Left cardiac atrium (tissue), 4 donors: ENCODE results near the gene NTN4. TPM values are rescaled to one million over a fixed set of nuclear protein-coding genes. Genes with fewer than 3 reads are reported as not detected.
"Not testable (repeated sequence)": the region's sequence is repeated elsewhere in the genome, so short reads cannot be mapped to it uniquely, and the experiment has no call there.

Experiments used
- ATAC-seq, 2 donors: fragments of 200-7000 bp; cut with Tn5 transposase; one replicate each; pipeline ENCODE4 v1.9.1; 2020; ENCODE audit warnings: mild to moderate bottlenecking in 2 of 2, moderate library complexity in 2 of 2
- DNase-seq: peaks from one replicate; pipeline ENCODE4 v3.0.0-alpha.2; 2020
- intact Hi-C, 2 donors: fragments of 100-400 bp; cut with DNase I; formaldehyde crosslinking; loops; one replicate each; pipeline versions ENCODE4 v1.14.1 to v1.15.1; 2022 to 2023
- total RNA-seq, 2 donors: library from RNA; stranded (reverse); fragmentation: NEBNext Ultra II Directional; extraction: Animal tissue kit (Norgen Biotek cat#: 25700); gene quantifications; one replicate each; pipeline ENCODE4 v1.2.1, GENCODE V29; 2021
- donor health status: DM: no; HTN: yes; CAD: no.
- donor health status: DM: no; HTN: yes; CAD: no; lungs with severe emphysema.
- donor health status: DM: yes; HTN: yes; CAD: no.
- donor health status: Dilated cardiomyopathy.

The NTN4 gene
- total RNA-seq, 2 donors from 2014 or later: 63.3 to 81.4 TPM

GRCh38 chr12:95687937-95688336 lies 102.6 kb downstream of the NTN4 start:
- intact Hi-C loops: no loop called here
- ATAC-seq (no peak), DNase-seq (no peak)

DNA sequence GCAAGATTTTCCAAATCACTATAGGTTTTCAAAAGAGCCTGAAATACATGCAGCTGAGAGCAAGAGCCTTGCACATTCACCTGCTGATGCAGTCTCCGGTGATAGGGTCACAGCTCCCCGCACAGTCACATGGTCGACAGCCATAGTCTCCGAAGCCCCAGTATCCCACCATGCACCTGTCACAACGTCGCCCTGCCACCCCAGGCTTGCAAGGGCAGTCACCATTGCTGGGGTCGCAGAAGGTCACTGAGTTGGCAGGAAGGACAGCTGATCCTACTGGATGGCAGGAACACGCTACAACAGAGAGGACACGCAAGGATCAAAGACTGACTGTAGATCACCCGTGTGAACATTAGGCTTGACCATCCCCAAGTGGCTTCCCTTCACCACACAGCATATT lies 107.1 kb downstream of the NTN4 start:
- intact Hi-C loops: no loop called here
- ATAC-seq: peak in 1 of 2 donors; percentile 38
- DNase-seq: no peak

GRCh38 chr12:95681210-95681765 lies 109.3 kb downstream of the NTN4 start:
- ATAC-seq: no peak
- intact Hi-C loops: no loop called here
- no peak for DNase-seq

DNA sequence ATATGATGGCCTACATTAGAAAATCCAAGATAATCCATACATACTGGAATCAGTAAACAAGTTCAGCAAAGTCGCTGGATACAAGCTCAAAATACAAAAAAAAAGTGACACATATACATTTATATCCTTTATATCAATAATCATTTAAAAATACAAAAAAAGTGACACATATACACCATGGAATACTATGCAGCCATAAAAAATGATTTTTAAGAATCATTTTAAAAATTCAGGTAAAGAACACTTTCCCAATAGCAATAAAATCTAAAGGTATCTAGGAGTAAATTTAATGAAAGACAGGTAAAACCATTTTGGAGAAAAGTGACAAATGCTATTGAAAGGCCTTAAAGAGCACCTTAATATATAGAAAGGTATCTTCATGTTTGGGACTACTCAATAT lies 111.9 kb downstream of the NTN4 start:
- no peak for ATAC-seq
- intact Hi-C loops: no loop called here
- no peak for DNase-seq

- intact Hi-C loops, DNase-seq, ATAC-seq: not testable (repeated sequence)
These were observed 112.8 kb downstream of the NTN4 start for GRCh38 chr12:95677782-95678181.

- DNase-seq: no peak
- intact Hi-C loops: no loop called here
- ATAC-seq: peak in 1 of 2 donors; percentile 41
These were observed 115.9 kb downstream of the NTN4 start for GRCh38 chr12:95674631-95675030.

- intact Hi-C loops: no loop called here
- no peak for DNase-seq
- ATAC-seq: no peak
These were observed 116.4 kb downstream of the NTN4 start for GRCh38 chr12:95674163-95674562.

GRCh38 chr12:95673576-95673975 lies 117.0 kb downstream of the NTN4 start:
- intact Hi-C loops: no loop called here
- no peak for ATAC-seq
- no peak for DNase-seq

GRCh38 chr12:95672166-95672565 lies 118.4 kb downstream of the NTN4 start:
- no peak for ATAC-seq
- intact Hi-C loops: no loop called here
- no peak for DNase-seq

DNA sequence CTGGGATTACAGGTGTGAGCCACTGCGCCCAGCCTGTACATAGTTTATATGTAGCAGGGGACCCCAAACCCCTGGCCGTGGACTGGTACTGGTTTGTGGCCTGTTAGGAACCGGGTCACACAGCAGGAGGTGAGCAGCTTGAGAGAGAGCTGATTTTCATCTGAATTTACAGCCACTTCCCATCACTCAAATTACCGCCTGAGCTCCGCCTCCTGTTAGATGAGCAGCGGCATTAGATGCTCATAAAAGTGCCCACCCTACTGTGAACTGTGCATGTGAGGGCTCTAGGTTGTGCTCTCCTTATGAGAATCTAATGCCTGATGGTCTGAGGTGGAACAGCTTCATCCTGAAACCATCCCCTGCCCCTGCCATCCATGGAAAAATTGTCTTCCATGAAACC lies 119.3 kb downstream of the NTN4 start:
- intact Hi-C loops: no loop called here
- DNase-seq: no peak
- no peak for ATAC-seq

DNA sequence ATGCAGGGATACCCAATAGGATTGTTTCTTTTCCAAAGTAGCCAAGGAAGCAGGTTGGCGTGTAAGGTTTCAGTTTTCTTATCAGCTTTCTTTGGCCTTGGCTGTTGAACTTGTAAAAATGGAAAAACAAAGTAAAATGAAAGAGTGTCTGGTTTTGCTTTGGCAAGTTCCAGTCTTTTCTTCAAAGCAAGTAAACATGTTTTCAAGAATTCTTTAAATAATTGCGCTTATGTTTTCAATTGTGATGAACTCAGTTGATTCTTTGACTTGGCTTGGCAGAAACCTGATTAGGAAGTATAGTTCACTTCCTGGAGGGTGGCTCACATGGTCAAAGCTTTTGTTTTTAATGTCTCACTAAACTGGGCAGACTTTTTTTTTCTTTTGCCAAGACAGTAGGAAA lies 127.0 kb downstream of the NTN4 start:
- DNase-seq: no peak
- intact Hi-C loops: no loop called here
- ATAC-seq: peak; percentile 34 to 57

- intact Hi-C loops: no loop called here
- DNase-seq: no peak
- no peak for ATAC-seq
These were observed 129.2 kb downstream of the NTN4 start for GRCh38 chr12:95661360-95661759.

DNA sequence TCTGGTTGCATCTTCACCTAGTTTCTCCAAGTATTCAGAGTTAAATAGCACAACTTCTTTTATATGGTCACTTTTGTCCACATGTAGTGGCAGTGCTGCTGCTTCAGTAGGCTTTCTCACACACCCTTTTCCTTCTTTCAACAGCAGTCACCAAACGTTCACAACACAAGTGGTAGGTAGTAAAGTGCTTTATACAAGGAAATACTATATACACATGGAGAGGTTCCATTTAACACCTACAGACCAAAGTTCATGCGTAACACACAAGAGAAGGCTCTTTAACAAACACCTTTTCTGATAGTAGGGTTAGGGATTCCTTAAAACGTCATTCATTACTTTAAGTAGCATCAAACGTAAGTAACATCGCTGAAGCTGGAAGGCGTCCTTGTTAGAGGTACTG lies 132.2 kb downstream of the NTN4 start:
- ATAC-seq: no peak
- DNase-seq: no peak
- intact Hi-C loops: no loop called here

DNA sequence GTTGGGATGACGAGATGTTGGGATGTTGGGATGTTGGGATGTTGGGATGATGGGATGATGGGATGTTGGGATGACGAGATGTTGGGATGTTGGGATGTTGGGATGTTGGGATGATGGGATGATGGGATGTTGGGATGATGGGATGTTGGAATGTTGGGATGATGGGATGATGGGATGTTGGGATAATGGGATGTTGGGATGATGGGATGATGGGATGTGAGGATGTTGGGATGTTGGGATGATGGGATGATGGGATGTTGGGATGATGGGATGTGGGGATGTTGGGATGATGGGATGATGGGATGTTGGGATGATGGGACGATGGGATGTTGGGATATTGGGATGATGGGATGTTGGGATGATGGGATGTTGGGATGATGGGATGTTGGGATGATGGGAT lies 135.9 kb downstream of the NTN4 start:
- intact Hi-C loops: not testable (repeated sequence)

DNA sequence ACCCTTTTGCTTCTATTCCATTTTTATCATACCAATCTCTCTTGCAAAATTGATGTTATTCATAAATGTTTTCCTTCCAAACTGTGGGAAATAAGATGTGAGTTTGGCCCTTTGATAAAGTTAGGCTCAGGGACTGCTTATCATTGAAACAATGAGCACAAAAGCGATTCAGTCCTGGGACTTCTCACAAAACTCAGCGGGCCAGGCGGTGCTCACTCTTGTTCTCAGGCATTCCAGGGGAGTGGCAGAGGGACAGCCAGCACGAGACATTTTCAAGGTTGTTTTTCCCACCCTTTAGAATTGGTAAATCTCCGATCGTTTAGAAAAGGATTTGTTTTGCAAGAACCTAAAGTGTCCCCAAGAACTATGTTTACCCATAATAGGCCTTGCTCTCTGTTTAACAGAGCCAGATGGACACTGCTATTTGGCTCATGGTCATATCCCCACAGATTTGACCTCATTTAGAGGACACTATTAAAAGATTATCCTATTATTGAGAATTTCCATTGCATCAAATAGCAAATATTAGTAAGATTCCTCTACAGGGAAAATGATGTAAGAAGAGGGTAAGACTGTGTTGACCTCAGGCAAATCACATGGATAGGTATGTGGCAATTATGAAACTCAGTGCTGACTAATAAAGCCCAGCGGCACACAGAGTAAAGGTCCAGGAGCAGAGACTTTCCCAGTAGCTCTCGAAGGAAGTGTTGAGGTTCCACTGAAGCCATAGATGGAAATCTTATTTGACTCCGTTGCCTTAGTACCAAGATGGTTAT lies 136.6 kb downstream of the NTN4 start:
- ATAC-seq: peak; percentile 63 to 79
- no peak for DNase-seq
- intact Hi-C loops: no loop called here

More for the DNA sequence above, 135.9 kb downstream of the NTN4 start:
- ATAC-seq, DNase-seq: not testable (repeated sequence)

- intact Hi-C loops: no loop called here
- ATAC-seq (no peak), DNase-seq (no peak)
These were observed 138.9 kb downstream of the NTN4 start for GRCh38 chr12:95651681-95652080.

GRCh38 chr12:95648990-95649791 lies 141.4 kb downstream of the NTN4 start:
- DNase-seq (no peak), ATAC-seq (peak; percentile 29 to 34)
- intact Hi-C loops: no loop called here

- ATAC-seq (peak in 1 of 2 donors; percentile 24), DNase-seq (no peak)
- intact Hi-C loops: no loop called here
These were observed 143.8 kb downstream of the NTN4 start for GRCh38 chr12:95646781-95647190.

DNA sequence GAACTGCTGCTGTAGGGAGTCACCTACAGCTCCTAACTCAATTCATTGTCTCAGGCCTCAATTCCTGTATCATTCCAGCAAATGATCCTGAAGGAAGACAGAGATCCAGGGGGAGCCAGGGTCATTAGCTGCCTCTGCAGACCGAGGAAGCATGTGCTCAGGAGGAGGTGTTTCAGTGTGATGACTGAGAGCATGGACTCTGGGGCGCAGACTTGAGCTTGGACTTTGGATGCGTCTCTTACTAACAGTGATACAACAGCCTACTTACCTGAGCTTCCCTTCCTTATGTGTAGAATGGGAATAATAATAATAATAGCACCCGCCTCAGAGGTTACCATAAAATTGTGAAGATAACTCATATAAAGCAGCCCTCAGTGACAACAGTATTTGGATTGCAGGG lies 147.3 kb downstream of the NTN4 start:
- ATAC-seq: no peak
- intact Hi-C loops: no loop called here
- DNase-seq: no peak

DNA sequence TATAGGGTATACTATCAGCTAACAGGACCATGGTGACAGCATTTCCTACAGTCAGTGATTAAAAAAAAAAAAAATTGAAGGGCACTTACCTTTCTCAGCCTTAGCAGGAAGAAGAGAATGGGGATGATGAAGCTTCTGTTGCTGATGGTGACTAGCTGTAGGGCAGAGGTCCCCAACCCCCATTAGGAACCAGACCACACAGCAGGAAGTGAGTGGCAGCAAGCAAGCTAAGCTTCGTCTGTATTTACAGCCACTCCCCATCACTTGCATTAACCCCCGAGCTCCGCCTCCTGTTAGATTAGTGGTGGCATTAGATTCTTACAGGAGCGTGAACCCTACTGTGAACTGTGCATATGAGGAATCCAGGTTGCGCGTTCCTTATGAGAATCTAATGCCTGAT lies 148.0 kb downstream of the NTN4 start:
- ATAC-seq (no peak), DNase-seq (no peak)
- intact Hi-C loops: no loop called here
